Astrocyte (in vitro differentiated cells and primary cell): ENCODE measurements around the gene GFER.

Experiments used
- EZH2 ChIP-seq: IDR thresholded peaks from 2 replicates; pipeline ENCODE4 v1.6.1; 2012; ENCODE audit warnings: mild to moderate bottlenecking, low read length, inconsistent platforms; ENCODE audit not compliant: insufficient read depth
- TF ChIP-seq, protein P1 (sequence below): IDR thresholded peaks from 2 replicates; pipeline ENCODE4 v1.5.1; 2011; ENCODE audit warnings: low read depth, mild to moderate bottlenecking, inconsistent platforms, low read length, moderate library complexity; ENCODE audit not compliant: insufficient read depth

DNA sequence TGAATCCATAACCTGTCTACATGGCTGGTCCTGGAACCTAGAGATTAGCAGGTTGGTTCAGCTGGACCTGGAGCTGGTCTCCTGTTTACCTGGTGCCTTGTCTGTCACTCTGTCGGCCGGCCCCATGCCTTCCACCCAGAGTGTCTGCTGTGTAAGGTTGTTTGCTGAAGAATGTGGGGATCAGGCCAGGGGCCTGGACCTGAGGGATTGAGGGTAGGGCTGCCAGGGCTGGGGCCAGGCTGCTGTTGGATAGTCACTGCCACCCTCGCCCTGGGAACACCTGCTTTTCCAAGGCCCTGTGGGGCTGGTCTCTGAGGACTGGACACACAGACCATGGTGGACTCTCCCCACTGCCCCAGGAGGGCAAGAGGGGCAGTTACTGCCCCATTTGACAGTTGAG, 44.2 kb downstream of the GFER start:
- TF ChIP-seq, protein P1, sequence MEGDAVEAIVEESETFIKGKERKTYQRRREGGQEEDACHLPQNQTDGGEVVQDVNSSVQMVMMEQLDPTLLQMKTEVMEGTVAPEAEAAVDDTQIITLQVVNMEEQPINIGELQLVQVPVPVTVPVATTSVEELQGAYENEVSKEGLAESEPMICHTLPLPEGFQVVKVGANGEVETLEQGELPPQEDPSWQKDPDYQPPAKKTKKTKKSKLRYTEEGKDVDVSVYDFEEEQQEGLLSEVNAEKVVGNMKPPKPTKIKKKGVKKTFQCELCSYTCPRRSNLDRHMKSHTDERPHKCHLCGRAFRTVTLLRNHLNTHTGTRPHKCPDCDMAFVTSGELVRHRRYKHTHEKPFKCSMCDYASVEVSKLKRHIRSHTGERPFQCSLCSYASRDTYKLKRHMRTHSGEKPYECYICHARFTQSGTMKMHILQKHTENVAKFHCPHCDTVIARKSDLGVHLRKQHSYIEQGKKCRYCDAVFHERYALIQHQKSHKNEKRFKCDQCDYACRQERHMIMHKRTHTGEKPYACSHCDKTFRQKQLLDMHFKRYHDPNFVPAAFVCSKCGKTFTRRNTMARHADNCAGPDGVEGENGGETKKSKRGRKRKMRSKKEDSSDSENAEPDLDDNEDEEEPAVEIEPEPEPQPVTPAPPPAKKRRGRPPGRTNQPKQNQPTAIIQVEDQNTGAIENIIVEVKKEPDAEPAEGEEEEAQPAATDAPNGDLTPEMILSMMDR, result no peak
- no peak for TF ChIP-seq EZH2
